Hepatic stellate cell (primary cell): ENCODE measurements around the gene BMERB1.
"Not testable (repeated sequence)": the region's sequence is repeated elsewhere in the genome, so short reads cannot be mapped to it uniquely, and the experiment has no call there.

Experiments used
- DNase-seq: peaks from one replicate; pipeline ENCODE4 v3.0.0; 2011; ENCODE audit warnings: low spot score

The BMERB1 gene

DNA sequence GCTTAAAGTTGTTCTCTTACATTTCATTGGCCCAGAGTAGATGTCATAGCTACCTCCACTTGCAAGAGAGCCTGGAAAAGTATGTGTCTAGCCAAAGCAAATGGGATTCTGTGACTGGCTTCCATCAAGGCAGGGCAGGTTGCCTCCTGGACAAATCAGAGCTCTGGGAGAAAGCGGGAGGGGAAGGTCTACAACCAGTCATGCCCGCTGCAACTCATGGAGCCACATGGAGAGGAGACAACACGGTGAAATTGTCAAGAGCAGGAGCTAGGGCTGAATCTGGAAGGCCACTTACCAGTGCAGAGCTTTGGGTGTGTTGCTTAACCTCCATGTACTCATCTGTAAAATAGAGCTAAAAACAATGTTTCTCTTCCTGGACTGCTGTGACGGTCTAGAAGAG, 124.8 kb downstream of the BMERB1 start:
- DNase-seq, result no peak

- DNase-seq, result no peak
Measured at GRCh38 chr16:15564604-15565339, 130.4 kb downstream of the BMERB1 start.

DNA sequence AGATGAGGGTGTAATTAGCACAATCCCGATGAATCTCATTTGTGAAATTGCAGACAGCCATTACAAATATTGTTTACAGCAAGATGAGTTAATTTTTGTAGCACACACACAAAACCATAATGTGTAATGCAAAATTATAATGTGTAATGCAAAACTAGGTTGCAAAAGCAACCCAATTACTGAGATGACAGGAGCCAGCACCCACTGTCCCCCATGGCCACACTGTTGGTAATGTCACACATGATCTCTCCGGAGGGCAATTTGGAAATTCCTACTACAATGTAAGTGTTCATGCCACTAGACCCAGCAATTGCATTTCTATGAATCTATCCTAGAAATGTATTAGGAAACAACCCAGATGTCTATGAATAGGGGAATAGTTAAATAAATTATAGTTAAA, 131.7 kb downstream of the BMERB1 start:
- DNase-seq, result no peak

DNA sequence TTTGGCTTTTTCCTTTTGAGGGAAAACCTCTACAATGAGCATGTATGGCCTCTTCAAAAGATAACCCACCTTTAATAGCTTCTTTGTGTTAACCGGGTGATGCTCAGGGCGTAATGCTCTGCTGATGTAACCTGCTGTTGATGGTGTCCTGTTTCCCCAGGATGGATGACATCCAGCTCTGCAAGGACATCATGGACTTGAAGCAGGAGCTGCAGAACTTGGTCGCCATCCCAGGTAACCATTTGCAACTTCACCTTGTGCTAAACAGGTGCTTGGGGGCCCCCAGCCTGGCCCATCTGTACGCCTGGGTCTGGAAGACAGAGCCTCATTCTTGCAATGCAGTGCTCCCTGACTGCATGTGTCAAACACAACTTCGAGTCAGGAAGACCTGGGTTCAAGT, 133.4 kb downstream of the BMERB1 start:
- no peak for DNase-seq

DNA sequence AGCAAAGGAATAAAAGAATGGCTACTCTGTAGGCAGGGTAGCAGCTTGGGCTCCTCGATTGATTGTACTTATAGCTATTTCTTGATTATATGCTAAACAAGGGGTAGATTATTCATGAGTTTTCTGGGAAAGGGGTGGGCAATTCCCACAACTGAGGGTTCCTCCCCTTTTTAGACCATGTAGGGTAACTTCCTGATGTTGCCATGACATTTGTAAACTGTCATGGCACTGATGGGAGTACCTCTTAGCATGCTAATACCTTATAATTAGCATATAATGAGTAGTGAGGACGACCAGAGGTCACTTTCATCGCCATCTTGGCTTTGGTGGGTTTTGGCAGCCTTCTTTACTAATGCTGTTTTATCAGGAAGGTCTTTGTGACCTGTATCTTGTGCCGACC, 136.3 kb downstream of the BMERB1 start:
- DNase-seq, result not testable (repeated sequence)

- DNase-seq, result no peak
Measured at GRCh38 chr16:15571557-15571956, 137.2 kb downstream of the BMERB1 start.

GRCh38 chr16:15572329-15573001, 138.1 kb downstream of the BMERB1 start:
- no peak for DNase-seq

- no peak for DNase-seq
Measured at GRCh38 chr16:15573274-15573895, 139.0 kb downstream of the BMERB1 start.

- not testable (repeated sequence) for DNase-seq
Measured at GRCh38 chr16:15573896-15574613, 139.7 kb downstream of the BMERB1 start.

DNA sequence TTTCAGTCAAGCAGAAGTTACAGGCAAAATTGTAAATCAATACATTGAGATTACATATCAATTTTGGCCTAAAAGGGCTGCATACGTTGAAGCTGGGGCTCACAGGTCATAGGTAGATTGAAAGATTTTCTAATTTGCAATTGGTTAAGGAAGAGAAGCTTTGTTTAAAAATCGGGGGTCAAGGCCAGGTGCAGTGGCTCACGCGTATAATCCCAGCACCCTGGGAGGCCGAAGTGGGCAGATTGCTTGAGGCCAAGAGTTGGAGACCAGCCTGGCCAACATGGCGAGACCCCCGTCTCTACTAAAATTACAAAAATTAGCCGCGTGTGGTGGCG, 140.2 kb downstream of the BMERB1 start:
- DNase-seq, result no peak

DNA sequence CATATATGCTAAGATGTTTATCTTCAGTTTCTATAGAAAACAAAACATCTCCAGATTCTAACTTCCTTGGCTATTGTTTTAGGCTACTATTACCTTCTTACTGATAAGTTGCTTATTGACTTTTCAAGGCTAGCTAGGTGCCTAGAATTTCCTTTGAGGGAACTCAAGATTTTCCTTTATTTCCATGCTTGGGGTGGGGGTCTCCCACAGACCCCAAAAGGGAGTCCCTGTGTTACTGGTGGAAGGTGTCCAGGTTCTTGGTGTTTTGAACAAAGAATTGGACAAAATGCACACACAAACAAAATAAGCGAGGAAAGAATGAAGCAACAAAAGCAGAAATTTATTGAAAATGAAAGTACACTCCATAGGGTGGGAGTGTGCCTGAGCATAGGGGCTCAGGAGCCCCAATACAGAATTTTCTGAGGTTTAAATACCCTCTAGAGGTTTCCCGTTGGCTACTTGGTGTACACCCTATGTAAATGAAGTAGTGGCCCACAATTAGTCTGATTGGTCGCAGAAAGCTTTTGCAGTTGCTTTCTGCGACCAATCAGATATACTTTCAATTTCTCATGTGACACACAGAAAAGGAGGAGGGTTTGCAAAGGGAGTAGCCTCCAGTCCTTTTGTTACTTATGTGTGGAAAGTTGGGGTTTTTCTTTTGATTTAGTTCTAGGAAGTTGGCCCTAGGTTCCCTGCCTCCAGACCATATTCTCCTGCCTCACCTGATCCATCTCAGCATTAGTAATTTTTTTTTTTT, 141.1 kb downstream of the BMERB1 start:
- DNase-seq, result no peak

DNA sequence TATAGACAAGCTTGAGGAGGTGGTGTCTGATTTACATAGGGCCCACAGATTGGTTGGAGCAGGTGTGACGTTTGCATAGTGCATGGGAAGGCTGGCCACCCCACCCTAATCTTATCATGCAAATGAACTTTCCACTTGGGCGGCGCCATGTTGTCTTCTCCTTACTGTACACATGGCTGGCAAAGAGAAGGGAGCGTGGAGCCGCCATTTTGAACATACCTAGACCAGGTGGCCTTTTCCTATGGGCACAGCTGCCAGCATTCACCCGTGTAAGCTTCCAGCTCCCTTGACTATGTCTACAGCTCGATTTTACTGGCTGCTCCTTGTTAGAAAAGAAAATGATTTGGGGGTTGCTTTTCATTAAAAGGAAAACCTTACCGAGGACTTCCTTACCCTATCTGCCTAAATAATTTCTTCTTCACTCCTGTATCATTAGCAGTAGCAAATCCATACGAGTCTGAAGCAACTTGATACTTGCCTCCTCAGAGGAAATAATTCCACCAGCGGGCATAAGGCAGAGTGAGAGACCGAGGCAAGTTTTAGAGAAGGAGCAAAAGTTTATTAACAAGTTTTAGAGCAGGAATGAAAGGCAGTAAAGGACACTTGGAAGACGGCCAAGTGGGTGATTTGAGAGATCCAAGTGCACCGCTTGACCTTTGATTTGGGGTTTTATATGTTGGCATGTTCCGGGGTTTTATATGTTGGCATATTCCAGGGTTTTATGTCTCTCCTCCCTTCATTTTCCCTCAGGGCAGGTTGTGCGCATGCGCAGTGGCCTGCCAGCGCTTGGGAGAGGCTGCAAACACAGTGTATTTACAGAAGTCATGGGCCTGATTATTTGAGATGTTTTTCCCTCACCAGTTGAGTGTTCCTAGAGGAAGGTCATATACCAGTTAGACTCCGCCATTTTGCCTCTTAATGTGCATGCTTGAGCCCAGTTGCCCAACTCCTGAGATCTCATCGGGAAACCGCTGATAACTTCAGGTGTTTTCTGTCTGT, 142.9 kb downstream of the BMERB1 start:
- no peak for DNase-seq

DNA sequence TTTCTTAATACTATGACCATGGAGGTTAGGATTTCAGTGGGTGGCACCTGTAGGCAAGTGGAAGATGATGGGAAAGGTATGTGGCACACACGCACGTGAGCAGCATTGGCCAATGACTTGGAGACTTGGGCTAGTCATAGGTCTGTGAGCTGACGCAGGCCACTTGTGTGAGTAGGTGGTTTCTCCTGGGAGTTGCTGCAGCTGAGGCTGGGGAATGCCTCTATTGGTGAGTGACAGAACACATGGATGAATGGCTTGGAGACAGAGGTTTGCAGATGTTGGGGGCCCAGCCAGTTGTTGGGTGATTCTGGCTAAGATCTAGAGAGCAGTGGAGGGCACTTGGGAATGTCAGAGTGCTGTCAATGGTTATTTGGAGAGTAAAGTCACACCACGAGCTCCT, 144.4 kb downstream of the BMERB1 start:
- DNase-seq, result no peak

DNA sequence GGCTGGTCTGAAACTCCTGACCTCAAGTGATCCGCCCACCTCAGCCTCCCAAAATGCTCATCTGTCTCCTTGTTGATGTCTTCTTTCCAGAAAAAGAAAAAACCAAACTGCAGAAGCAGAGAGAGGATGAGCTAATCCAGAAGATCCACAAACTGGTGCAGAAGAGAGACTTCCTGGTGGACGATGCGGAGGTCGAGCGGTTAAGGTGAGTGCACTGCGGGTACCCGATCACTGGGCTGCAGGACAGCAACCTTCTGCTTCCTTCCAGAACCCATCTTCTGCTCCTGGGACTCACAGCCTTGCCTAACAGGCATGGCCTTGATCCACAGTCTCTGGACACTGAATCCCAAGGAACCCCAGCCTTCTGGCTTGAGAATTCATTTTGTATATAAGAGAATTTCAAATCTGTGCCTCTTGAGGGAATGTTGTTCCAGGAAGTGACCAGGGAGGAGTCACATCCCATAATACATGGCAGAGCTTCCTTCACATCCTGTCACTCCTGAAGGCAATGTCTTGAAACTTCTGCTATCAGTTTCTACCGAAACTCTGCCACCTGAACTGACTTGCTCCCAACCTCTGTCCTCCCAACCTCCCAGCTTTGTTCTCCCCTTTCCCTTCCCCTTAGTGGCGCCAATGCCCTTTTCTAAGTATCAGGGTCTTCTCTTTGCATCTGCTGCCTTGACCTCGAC, 146.9 kb downstream of the BMERB1 start:
- DNase-seq, result no peak

GRCh38 chr16:15583526-15583925, 149.1 kb downstream of the BMERB1 start:
- DNase-seq, result no peak

DNA sequence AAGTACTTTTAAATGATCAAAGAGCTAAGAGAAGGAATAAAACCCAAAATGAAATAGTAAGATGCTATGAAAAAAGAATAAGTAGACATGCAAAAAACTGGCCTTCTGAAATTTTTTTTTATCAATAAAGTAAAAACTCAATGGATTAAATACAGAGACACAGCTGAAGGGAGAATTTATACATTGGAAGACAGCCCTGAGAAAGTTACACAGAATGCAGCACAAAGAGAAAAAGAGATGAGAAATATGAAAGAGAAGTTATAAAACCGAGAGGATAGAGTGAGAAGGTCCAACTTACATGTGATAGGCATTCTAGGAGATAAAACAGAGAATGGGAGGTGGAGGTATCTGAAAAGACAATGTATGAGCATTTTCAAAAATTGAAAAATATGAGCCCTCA, 151.6 kb downstream of the BMERB1 start:
- DNase-seq, result no peak

GRCh38 chr16:15586716-15587115, 152.3 kb downstream of the BMERB1 start:
- no peak for DNase-seq

- no peak for DNase-seq
Measured at GRCh38 chr16:15587152-15587825, 152.9 kb downstream of the BMERB1 start.

GRCh38 chr16:15592324-15592723, 157.9 kb downstream of the BMERB1 start:
- DNase-seq, result no peak

DNA sequence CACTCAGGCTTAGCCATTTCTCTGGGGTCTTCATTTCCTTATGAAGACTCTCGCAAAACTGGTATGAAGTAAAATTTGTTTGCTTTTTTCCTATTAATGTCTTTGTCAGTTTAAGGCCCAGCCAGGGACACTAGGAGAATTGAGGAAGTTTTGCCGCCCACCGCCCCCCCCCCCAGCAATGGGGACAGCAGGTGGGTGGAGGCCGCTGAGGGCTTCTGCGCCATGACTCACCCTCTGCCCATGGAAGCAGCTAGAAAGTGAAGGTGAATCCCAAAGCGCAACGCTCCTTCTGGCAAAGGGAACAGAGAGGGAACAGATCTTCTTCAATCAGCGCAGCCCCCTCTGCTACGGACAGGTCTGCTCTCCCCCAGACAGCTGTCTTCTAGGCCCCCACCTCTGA, 158.8 kb downstream of the BMERB1 start:
- no peak for DNase-seq
